ENCODE results near the gene IL21.
A peak's percentile ranks its signal among the peaks of the same experiment; 100 is the strongest.
"Not testable (repeated sequence)": the region's sequence is repeated elsewhere in the genome, so short reads cannot be mapped to it uniquely, and the experiment has no call there.

IL21 gene

GRCh38 chr4:122577808-122578781 lies 42.8 kb downstream of the IL21 start:
- H3K4me3 ChIP-seq (ENCODE audit: low read length): no peak overlapping the region
- peak; percentile 89 for TF ChIP-seq CTCF (conservative IDR thresholded peaks at IDR 0.05; ENCODE audit: low read length)
- peak; percentile 67 for DNase-seq (ENCODE audit: low read depth)

- H3K4me3 ChIP-seq (ENCODE audit: low read length): no peak overlapping the region
- no peak for DNase-seq (ENCODE audit: low read depth)
- TF ChIP-seq CTCF (conservative IDR thresholded peaks at IDR 0.05; ENCODE audit: low read length): no peak
These were observed 43.7 kb downstream of the IL21 start for GRCh38 chr4:122577189-122577553.

GRCh38 chr4:122576261-122577188 lies 44.3 kb downstream of the IL21 start:
- TF ChIP-seq CTCF (conservative IDR thresholded peaks at IDR 0.05; ENCODE audit: low read length): peak; percentile 68
- no peak overlapping the region for H3K4me3 ChIP-seq (ENCODE audit: low read length)
- peak; percentile 45 for DNase-seq (ENCODE audit: low read depth)

- DNase-seq (ENCODE audit: low read depth); H3K4me3 ChIP-seq (ENCODE audit: low read length): not testable (repeated sequence)
These were observed 46.5 kb downstream of the IL21 start for GRCh38 chr4:122574347-122574746.

- no peak for DNase-seq (ENCODE audit: low read depth)
- TF ChIP-seq CTCF (conservative IDR thresholded peaks at IDR 0.05; ENCODE audit: low read length): no peak
- H3K4me3 ChIP-seq (ENCODE audit: low read length): no peak overlapping the region
These were observed 58.4 kb downstream of the IL21 start for GRCh38 chr4:122562449-122562848.

Data from AG10803 (cell line).